SK-N-SH (cell line): Measurements from ENCODE around the gene ORMDL2. TPM values are rescaled to one million over a fixed set of nuclear protein-coding genes. Genes with fewer than 3 reads are reported as not detected.

Experiments
- CTCF ChIA-PET: fragments of 300-600, 350-600 bp; formaldehyde crosslinking; extraction: SDS; loops from one replicate; lab custom pipeline; 2021; lab: Yijun Ruan, JAX
- POLR2A ChIA-PET: fragments of 350-600 bp; sonication (Branson Sonifier 250); formaldehyde crosslinking; extraction: SDS; loops from one replicate; lab custom pipeline; 2020; ENCODE audit warnings: antibody characterized with exemption, inconsistent platforms; lab: Yijun Ruan, JAX
- DNase-seq: peaks from one replicate; pipeline ENCODE4 v3.0.0; 2012
- H2AFZ ChIP-seq: fragments of 200-600 bp; sonication (generic); 2 replicates; pipeline ENCODE4 v1.8.1; 2016; ENCODE audit warnings: antibody characterized with exemption, mild to moderate bottlenecking, low read depth
- H3F3A ChIP-seq: fragments of 200-600 bp; sonication (generic); replicated peaks from 2 replicates; pipeline ENCODE3; 2016; ENCODE audit warnings: antibody characterized with exemption, mild to moderate bottlenecking; ENCODE audit not compliant: insufficient read depth
- H3K27ac ChIP-seq, 2 experiments: fragments of 200-500 bp in 1 of 2; fragments of 200-600 bp in 1 of 2; sonication (Bioruptor generic) in 1 of 2; sonication (generic), shearing (Covaris generic) in 1 of 2; 2 replicates each; pipeline versions ENCODE4 v1.5.1 to v1.6.1; 2014 to 2016; ENCODE audit warnings: low read depth in 2 of 2, inconsistent platforms in 1 of 2, low read length in 1 of 2, mild to moderate bottlenecking in 1 of 2, mixed read lengths in 1 of 2
- H3K27me3 ChIP-seq: fragments of 200-600 bp; sonication (generic), shearing (Covaris generic); 2 replicates; pipeline ENCODE4 v1.6.1; 2016; ENCODE audit warnings: mixed run types; ENCODE audit not compliant: insufficient read depth
- H3K36me3 ChIP-seq, 2 experiments: fragments of 200-500 bp in 1 of 2; fragments of 200-600 bp in 1 of 2; sonication (Bioruptor generic) in 1 of 2; sonication (generic) in 1 of 2; replicated peaks in 1 of 2; 2 replicates each; pipeline versions ENCODE3 to v1.5.1; 2014 to 2016; ENCODE audit warnings: low read length in 1 of 2, mild to moderate bottlenecking in 1 of 2; ENCODE audit not compliant: insufficient read depth in 2 of 2, control insufficient read depth in 1 of 2
- H3K4me1 ChIP-seq, 2 experiments: fragments of 200-500 bp in 1 of 2; fragments of 200-600 bp in 1 of 2; sonication (Bioruptor generic) in 1 of 2; sonication (generic), shearing (Covaris generic) in 1 of 2; 2 replicates each; pipeline versions ENCODE4 v1.5.1 to v1.6.1; 2014 to 2016; ENCODE audit warnings: low read depth in 1 of 2, low read length in 1 of 2, mixed run types in 1 of 2; ENCODE audit not compliant: insufficient read depth in 2 of 2, control insufficient read depth in 1 of 2
- H3K4me2 ChIP-seq: fragments of 200-600 bp; sonication (generic), shearing (Covaris generic); 2 replicates; pipeline ENCODE4 v1.6.1; 2017; ENCODE audit warnings: mixed run types
- H3K4me3 ChIP-seq, 2 experiments: fragments of 200-500 bp in 1 of 2; fragments of 200-600 bp in 1 of 2; sonication (Bioruptor generic) in 1 of 2; sonication (generic), shearing (Covaris generic) in 1 of 2; 2 replicates each; pipeline versions ENCODE4 v1.5.1 to v1.8.1; 2014 to 2016; ENCODE audit warnings: low read depth in 2 of 2, inconsistent platforms in 1 of 2, low read length in 1 of 2, mild to moderate bottlenecking in 1 of 2, mixed read lengths in 1 of 2, moderate library complexity in 1 of 2
- H3K79me2 ChIP-seq: fragments of 200-600 bp; sonication (generic); 2 replicates; pipeline ENCODE4 v1.8.1; 2017; ENCODE audit warnings: mild to moderate bottlenecking; ENCODE audit not compliant: insufficient read depth
- H3K9ac ChIP-seq: fragments of 200-600 bp; sonication (generic); 2 replicates; pipeline ENCODE4 v1.6.1; 2017; ENCODE audit warnings: mixed run types
- H3K9me2 ChIP-seq: fragments of 200-600 bp; sonication (generic); 2 replicates; pipeline ENCODE4 v1.6.1; 2017; ENCODE audit warnings: mixed run types
- H3K9me3 ChIP-seq: fragments of 200-600 bp; sonication (generic); 2 replicates; pipeline ENCODE4 v1.6.1; 2017; ENCODE audit warnings: mixed run types, mild to moderate bottlenecking, moderate library complexity
- H4K20me1 ChIP-seq: fragments of 200-600 bp; sonication (generic); 2 replicates; pipeline ENCODE4 v1.6.1; 2017; ENCODE audit warnings: mild to moderate bottlenecking, mixed run types; ENCODE audit not compliant: insufficient read depth
- CHD2 ChIP-seq: fragments of 150-350 bp; IDR thresholded peaks from 2 replicates; pipeline ENCODE4 v1.6.1; 2018; ENCODE audit warnings: low read length; ENCODE audit not compliant: partially characterized antibody
- EP300 ChIP-seq, 2 experiments: IDR thresholded peaks; 2 replicates each; pipeline versions ENCODE4 v1.4.0 to v1.6.1; 2012; ENCODE audit warnings: borderline replicate concordance in 1 of 2, low read depth in 1 of 2, low read length in 1 of 2
- FOSL2 ChIP-seq: IDR thresholded peaks from 2 replicates; pipeline ENCODE4 v1.4.0; 2012; ENCODE audit warnings: low read depth, mild to moderate bottlenecking, moderate library complexity, borderline replicate concordance
- FOXJ3 ChIP-seq: sonication (generic); formaldehyde crosslinking; IDR thresholded peaks from 2 replicates; pipeline ENCODE4 v1.5.1; 2020; ENCODE audit warnings: mild to moderate bottlenecking, missing genetic modification reagents
- GABPA ChIP-seq: IDR thresholded peaks from 2 replicates; pipeline ENCODE4 v1.4.0; 2012; ENCODE audit warnings: low read depth, mild to moderate bottlenecking
- JUND ChIP-seq: IDR thresholded peaks from 2 replicates; pipeline ENCODE4 v1.4.0; 2012
- MAX ChIP-seq: IDR thresholded peaks from 2 replicates; pipeline ENCODE4 v1.4.0; 2012; ENCODE audit warnings: low read depth
- NRF1 ChIP-seq: IDR thresholded peaks from 2 replicates; pipeline ENCODE4 v1.6.1; 2012; ENCODE audit warnings: low read depth, mild to moderate bottlenecking, low read length
- PBX3 ChIP-seq: IDR thresholded peaks from 2 replicates; pipeline ENCODE4; 2012
- RAD21 ChIP-seq: IDR thresholded peaks from 2 replicates; pipeline ENCODE4 v1.6.1; 2012; ENCODE audit warnings: mild to moderate bottlenecking, low read length
- RCOR1 ChIP-seq: fragments of 150-350 bp; IDR thresholded peaks from 2 replicates; pipeline ENCODE4 v1.6.1; 2017; ENCODE audit warnings: antibody characterized with exemption, low read length
- SIN3A ChIP-seq: IDR thresholded peaks from 2 replicates; pipeline ENCODE4 v1.6.1; 2012; ENCODE audit warnings: low read depth, mild to moderate bottlenecking, low read length, moderate library complexity, borderline replicate concordance
- SMC3 ChIP-seq: IDR thresholded peaks from 2 replicates; pipeline ENCODE4 v1.6.1; 2012; ENCODE audit warnings: low read depth, low read length, improper control_type of control experiment
- TCF12 ChIP-seq: IDR thresholded peaks from 2 replicates; pipeline ENCODE4 v1.4.0; 2012
- USF1 ChIP-seq: IDR thresholded peaks from 2 replicates; pipeline ENCODE4 v1.4.0; 2012; ENCODE audit warnings: low read depth, borderline replicate concordance
- ZBTB33 ChIP-seq: IDR thresholded peaks from 2 replicates; pipeline ENCODE4 v1.4.0; 2012; ENCODE audit warnings: low read depth, borderline replicate concordance
- WGBS: methylation state at CpG from one replicate; pipeline ENCODE4 v1.1.6; 2017; ENCODE audit warnings: low lambda C conversion rate; 5-methylcytosine and 5-hydroxymethylcytosine counted together
- polyA plus RNA-seq, 3 experiments: library from polyadenylated mRNA; depleted of rRNA; stranded (reverse); fragments of >200 nt; gene quantifications; 2 replicates each; pipeline ENCODE4 v1.2.3, GENCODE V29; 2012

Gene ORMDL2
- polyA plus RNA-seq, 1 of the 3 experiments (the other 2 are of a cell fraction), result 37.3 TPM

GRCh38 chr12:55814257-55814656 is 3.6 kb upstream of the ORMDL2 start:
- ChIA-PET POLR2A (no interaction called here), CTCF (interaction anchor here (1.2 to 15.0 kb wide), 2 partner anchors 75 to 90 kb away, joined by 3 to 105 read pairs; no protein-coding TSS in a partner anchor)
- Histone ChIP-seq H3K27ac (no peak overlapping the region), H3F3A (peaks cover 5% of the 10 kb centered on the region), H2AFZ (no peak overlapping the region), H3K4me3 (no peak overlapping the region), H3K9me3 (no peaks in the 10 kb centered on the region), H3K9ac (no peak overlapping the region), H3K4me1 (peaks cover 8 to 10% of the 10 kb centered on the region in 2 experiments), H4K20me1 (peaks cover 66% of the 10 kb centered on the region), H3K4me2 (no peak overlapping the region), H3K9me2 (no peaks in the 10 kb centered on the region), H3K27me3 (no peaks in the 10 kb centered on the region), H3K36me3 (peaks cover 9 to 34% of the 10 kb centered on the region in 2 experiments), H3K79me2 (peaks cover 95% of the 10 kb centered on the region)
- DNase-seq, result no peak
- TF ChIP-seq FOXJ3 (CRISPR knock-in tag), result no peak
- no peak for TF ChIP-seq RCOR1
- no peak for TF ChIP-seq SIN3A
- TF ChIP-seq JUND, result no peak
- TF ChIP-seq RAD21, result no peak
- TF ChIP-seq FOSL2, result no peak
- no peak for TF ChIP-seq TCF12
- no peak for TF ChIP-seq SMC3
- TF ChIP-seq GABPA, result no peak
- TF ChIP-seq USF1, result no peak

GRCh38 chr12:55815473-55815872 is 2.4 kb upstream of the ORMDL2 start:
- CTCF ChIA-PET, result interaction anchor here (0.5 to 15.0 kb wide), 4 partner anchors 18 to 111 kb away, joined by 3 to 105 read pairs (median 4); no protein-coding TSS in a partner anchor
- DNase-seq, result no peak
- no peak overlapping the region for H3K27ac ChIP-seq
- peaks cover 20 to 43% of the 10 kb centered on the region in 2 experiments for H3K36me3 ChIP-seq
- no peak overlapping the region; a peak in 1 of 4 replicates for H3K4me3 ChIP-seq
- no peak overlapping the region for H2AFZ ChIP-seq
- no peak overlapping the region for H3K9ac ChIP-seq
- H3K79me2 ChIP-seq, result peaks cover 88% of the 10 kb centered on the region
- H3K4me2 ChIP-seq, result peak overlapping the region; percentile 89
- H3K4me1 ChIP-seq, result peaks cover 8 to 11% of the 10 kb centered on the region in 2 experiments
- H3K9me2 ChIP-seq, result no peaks in the 10 kb centered on the region
- no peaks in the 10 kb centered on the region for H3K9me3 ChIP-seq
- no peak for TF ChIP-seq FOXJ3 (CRISPR knock-in tag)
- TF ChIP-seq EP300 (IDR thresholded peaks at IDR 0.05; ENCODE audit: borderline replicate concordance in 1 of 2, low read depth in 1 of 2, low read length in 1 of 2), result no peak
- TF ChIP-seq RAD21, result no peak
- TF ChIP-seq USF1, result no peak
- no peak for TF ChIP-seq PBX3
- TF ChIP-seq TCF12, result no peak
- no peak for TF ChIP-seq ZBTB33
- TF ChIP-seq NRF1, result no peak
- no peak for TF ChIP-seq CHD2
- no peak for TF ChIP-seq SIN3A
- no peak for TF ChIP-seq MAX
- POLR2A ChIA-PET, result no interaction called here
- no peaks in the 10 kb centered on the region for H3K27me3 ChIP-seq
- WGBS, result 78% methylated on average over 7 of the region's 12 CpGs
- H4K20me1 ChIP-seq, result peaks cover 55% of the 10 kb centered on the region
- H3F3A ChIP-seq, result peaks cover 10% of the 10 kb centered on the region
